ENCODE measurements around the gene CCDC170.

DNA sequence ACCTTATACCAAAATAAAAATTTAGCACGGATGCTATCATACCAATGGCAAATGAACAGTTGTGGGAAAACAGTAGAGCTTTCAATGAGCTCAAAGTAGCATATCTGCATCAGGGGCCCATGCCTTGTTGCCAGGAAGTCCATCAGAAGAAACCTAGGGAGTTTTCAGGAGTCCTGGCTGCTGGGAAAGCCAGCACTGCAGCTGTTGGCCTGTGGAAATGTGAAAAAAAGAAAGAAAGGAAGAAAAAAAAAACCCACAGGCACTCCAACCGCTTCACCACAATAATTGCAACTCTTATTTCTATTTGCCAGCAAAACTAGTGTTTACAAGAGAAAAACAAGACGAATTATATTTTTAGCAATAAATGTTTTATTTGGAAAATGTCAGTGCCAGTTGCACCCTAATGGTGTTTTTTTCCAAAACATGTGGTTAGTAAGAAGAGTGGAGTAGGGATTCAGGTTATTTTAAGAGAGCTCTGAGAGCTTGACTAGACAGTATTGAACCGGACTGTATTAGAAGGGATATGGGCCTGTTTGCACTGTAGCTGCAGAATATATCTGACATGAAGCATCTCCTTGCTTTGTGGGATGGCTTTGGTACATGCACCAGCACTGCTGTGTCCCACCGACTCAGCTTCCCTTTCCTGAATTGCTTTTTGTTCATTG is 137.3 kb downstream of the CCDC170 start:
- TF ChIP-seq, protein P1, sequence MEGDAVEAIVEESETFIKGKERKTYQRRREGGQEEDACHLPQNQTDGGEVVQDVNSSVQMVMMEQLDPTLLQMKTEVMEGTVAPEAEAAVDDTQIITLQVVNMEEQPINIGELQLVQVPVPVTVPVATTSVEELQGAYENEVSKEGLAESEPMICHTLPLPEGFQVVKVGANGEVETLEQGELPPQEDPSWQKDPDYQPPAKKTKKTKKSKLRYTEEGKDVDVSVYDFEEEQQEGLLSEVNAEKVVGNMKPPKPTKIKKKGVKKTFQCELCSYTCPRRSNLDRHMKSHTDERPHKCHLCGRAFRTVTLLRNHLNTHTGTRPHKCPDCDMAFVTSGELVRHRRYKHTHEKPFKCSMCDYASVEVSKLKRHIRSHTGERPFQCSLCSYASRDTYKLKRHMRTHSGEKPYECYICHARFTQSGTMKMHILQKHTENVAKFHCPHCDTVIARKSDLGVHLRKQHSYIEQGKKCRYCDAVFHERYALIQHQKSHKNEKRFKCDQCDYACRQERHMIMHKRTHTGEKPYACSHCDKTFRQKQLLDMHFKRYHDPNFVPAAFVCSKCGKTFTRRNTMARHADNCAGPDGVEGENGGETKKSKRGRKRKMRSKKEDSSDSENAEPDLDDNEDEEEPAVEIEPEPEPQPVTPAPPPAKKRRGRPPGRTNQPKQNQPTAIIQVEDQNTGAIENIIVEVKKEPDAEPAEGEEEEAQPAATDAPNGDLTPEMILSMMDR (IDR thresholded peaks at IDR 0.05; ENCODE audit: low read length): no peak
- TF ChIP-seq EZH2 (IDR thresholded peaks at IDR 0.05; ENCODE audit: borderline replicate concordance, low read length): no peak
